D721Med (cell line): ENCODE measurements around the gene TBX3.

Experiments used
- DNase-seq: peaks from one replicate; pipeline ENCODE4 v3.0.0; 2011; ENCODE audit warnings: low spot score; ENCODE audit not compliant: insufficient read length
- FAIRE-seq: peaks from 2 replicates; lab custom pipeline; 2011; peaks lifted over from hg19 to GRCh38; lab: Jason Lieb, UNC
- TF ChIP-seq, protein P1 (sequence below): IDR thresholded peaks from 2 replicates; pipeline ENCODE4 v1.5.1; 2012; ENCODE audit warnings: mild to moderate bottlenecking, control low read depth; ENCODE audit not compliant: insufficient read depth; ENCODE audit errors: missing control alignments

TBX3 gene

DNA sequence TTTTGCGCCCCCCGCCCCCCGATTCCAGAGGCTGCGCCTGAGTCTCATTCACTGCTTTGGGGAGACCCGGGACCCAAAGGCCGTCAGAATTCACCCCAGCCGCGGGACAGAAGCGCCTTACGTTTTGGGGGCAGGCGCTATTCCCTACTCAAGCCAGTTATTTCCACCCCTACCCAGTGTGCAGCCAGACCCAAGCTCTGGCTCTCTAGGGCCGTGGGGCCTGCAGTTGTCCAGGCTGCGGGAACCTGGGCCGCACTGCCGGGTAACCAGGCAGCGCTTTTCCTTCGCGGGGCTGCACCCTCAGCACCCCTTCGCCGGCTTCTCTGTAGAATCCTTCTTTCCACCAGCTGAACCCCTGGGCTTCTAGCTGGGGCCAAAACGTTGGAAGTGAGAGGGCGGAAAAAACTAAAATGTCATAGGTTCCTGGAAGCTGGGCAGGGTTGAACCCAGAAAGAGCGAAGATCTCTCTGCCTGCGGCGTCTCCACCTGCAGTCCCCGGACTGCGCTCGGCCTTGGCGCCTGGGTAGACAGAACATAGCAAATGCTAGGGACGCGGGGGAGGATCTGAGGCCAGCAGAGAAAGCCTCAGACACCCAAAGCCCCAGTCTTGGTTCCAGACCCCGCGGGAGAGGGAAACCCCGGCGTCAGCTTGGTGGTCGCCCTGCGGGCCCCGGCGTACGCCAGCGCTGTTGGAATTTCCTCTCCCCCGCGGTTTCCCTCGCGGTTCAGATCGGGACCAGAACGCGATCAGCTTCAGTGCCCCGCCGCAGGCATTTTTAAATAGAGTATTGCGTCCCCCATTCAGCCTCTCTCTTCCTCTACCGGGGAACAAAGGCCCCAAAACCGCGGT is 18.3 kb downstream of the TBX3 start:
- TF ChIP-seq, protein P1, sequence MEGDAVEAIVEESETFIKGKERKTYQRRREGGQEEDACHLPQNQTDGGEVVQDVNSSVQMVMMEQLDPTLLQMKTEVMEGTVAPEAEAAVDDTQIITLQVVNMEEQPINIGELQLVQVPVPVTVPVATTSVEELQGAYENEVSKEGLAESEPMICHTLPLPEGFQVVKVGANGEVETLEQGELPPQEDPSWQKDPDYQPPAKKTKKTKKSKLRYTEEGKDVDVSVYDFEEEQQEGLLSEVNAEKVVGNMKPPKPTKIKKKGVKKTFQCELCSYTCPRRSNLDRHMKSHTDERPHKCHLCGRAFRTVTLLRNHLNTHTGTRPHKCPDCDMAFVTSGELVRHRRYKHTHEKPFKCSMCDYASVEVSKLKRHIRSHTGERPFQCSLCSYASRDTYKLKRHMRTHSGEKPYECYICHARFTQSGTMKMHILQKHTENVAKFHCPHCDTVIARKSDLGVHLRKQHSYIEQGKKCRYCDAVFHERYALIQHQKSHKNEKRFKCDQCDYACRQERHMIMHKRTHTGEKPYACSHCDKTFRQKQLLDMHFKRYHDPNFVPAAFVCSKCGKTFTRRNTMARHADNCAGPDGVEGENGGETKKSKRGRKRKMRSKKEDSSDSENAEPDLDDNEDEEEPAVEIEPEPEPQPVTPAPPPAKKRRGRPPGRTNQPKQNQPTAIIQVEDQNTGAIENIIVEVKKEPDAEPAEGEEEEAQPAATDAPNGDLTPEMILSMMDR: no peak
- DNase-seq (no peak), FAIRE-seq (no peak)

DNA sequence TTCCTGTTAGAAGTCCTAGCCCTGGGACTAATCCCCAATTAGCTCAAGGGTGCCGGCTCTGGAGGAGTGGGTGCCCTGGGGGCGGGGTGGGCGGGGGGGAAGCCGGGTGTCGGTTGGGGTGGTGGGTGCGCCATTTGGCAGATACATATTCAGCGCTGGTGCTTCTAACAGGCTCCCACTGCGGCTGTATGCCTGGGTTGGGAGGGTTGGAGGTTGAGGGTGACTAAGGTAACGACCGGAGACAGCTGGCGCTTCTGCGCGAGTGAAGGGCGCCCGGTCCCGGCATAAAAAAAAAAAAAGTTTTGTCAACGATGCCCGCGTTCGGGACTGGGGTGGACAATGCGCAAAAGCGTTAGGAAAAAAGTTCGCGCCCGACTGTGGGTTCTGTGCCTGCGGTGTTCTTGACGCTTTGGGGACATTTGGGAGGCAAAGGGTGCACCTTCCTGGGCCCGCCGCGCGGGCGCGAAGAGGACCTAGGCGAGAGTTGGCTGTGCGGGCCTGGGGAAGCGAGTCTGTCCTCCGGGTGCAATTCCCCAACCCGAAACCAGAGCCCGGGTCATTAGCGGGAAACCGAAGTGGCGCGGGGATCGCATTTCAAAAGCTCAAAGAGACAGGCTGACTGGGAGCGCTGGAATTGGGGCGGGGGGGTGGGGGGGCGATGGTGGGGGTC is 19.2 kb downstream of the TBX3 start:
- TF ChIP-seq, protein P1: no peak
- DNase-seq (no peak), FAIRE-seq (no peak)

DNA sequence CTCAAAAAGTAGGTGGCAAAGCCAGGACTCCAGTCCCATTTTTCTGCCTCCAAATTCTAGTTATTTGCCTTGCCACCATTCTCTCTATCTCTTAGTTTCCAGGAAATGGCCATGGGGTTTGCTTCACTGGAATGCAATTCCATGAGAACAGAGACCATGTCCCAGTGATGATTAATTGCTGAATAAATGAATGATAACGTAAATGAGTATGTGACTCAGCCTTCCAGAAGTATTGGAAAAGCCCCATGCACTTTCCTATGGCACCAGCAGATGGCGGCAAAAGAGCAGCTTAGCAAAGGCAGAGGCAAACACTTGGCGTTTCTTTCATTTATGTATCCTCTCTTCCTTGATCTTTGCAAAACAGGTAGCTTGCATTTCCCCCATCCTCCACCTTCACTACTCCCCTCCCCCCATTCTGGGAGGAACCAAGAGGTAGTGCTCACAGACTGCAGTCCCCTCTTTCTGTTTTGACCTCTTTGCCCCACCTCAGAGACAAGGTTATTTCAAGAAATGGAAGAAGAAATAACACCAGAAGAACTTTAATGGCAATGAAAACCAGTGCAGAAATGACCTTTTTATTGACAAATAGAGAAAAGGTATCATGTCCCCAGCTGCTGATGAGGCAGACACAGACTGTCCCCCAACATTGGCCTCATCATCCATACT is 21.3 kb downstream of the TBX3 start:
- FAIRE-seq (no peak), DNase-seq (no peak)

DNA sequence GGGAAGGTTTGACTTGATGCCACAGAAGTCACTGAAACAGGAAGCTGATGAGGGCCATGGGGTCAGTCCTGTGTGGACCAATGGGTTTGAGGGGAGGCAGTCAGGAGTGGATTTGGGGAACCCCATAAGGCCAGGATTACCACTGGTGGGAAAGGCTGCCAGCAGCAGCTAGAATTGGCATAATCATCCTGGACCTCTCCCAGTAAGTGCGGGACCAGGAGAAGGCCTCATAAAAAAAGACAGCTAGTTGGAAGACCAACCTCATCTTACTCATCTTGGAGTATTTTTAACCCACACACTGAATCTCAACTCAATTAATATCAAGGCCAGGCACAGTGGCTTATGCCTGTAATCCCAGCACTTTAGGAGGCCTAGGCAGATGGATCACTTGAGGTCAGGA is 22.7 kb downstream of the TBX3 start:
- TF ChIP-seq, protein P1: no peak
- no peak for FAIRE-seq
- no peak for DNase-seq

More for the DNA sequence above, 21.3 kb downstream of the TBX3 start:
- TF ChIP-seq, protein P1: peak; percentile 92

DNA sequence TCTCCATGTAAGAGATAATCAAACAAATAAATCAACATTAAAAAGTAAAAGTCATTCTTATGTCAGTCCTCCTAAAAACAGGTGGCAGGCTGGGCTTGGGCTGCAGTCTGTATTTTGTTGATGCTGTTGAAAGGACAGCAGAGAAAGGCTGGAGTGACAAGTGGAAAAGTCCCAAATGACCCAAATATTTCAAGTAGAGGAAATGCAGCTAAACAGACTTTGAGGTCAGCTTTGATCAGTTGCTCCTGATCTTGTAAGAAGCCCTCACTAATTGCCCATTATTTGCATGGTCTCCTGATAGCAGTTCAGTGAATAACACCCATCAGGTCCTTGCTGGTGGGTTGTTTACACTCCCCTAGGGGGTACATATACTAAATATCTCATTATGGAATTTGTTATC is 24.9 kb downstream of the TBX3 start:
- DNase-seq (no peak), FAIRE-seq (no peak)
- TF ChIP-seq, protein P1: no peak

DNA sequence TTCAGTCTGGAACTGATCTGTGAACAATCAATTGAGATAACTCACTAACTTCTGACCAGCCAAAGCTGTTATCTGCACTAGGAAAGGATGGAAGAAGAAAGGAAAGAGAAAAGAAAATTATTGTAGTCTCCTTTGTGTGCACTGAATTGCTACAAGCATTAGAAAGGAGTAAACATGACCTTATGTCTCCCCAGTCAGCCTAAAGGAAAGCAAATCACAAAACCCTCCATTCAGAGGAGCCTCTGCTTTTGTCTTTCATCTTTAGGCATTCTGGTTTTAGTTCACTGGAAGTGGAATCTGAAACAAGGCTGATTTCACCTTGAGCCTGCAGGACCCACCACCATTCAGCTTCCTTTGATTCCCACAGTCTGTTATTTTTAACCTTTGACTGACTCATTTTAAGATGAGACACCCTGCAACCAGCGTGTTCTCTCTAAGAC is 26.0 kb downstream of the TBX3 start:
- TF ChIP-seq, protein P1: no peak
- no peak for DNase-seq
- no peak for FAIRE-seq
